ENCODE data around the gene GHRH. TPM values are rescaled to one million over a fixed set of nuclear protein-coding genes. Genes with fewer than 3 reads are reported as not detected.

The GHRH gene
- polyA plus RNA-seq, 5 donors = not detected

- peak; percentile 33 to 46 for DNase-seq
Measured at GRCh38 chr20:37238935-37239451, 22.6 kb downstream of the GHRH start.

GRCh38 chr20:37238426-37238825, 23.2 kb downstream of the GHRH start:
- DNase-seq = no peak

- no peak for DNase-seq
Measured at GRCh38 chr20:37237656-37238055, 24.0 kb downstream of the GHRH start.

- no peak for DNase-seq
Measured at GRCh38 chr20:37236462-37236861, 25.2 kb downstream of the GHRH start.

- DNase-seq = no peak
Measured at GRCh38 chr20:37235065-37235464, 26.5 kb downstream of the GHRH start.

- DNase-seq = no peak
Measured at GRCh38 chr20:37234254-37234581, 27.4 kb downstream of the GHRH start.

GRCh38 chr20:37233548-37234253, 27.9 kb downstream of the GHRH start:
- DNase-seq = no peak

GRCh38 chr20:37231947-37232630, 29.5 kb downstream of the GHRH start:
- no peak for DNase-seq

GRCh38 chr20:37230200-37230599, 31.4 kb downstream of the GHRH start:
- DNase-seq = no peak

- DNase-seq = no peak
Measured at GRCh38 chr20:37229357-37229756, 32.3 kb downstream of the GHRH start.

- DNase-seq = no peak
Measured at GRCh38 chr20:37228656-37229055, 33.0 kb downstream of the GHRH start.

GRCh38 chr20:37228082-37228481, 33.5 kb downstream of the GHRH start:
- DNase-seq = no peak

- DNase-seq = no peak
Measured at GRCh38 chr20:37226889-37227288, 34.7 kb downstream of the GHRH start.

GRCh38 chr20:37225146-37225545, 36.5 kb downstream of the GHRH start:
- DNase-seq = no peak

GRCh38 chr20:37223053-37223452, 38.6 kb downstream of the GHRH start:
- DNase-seq = no peak

- DNase-seq = no peak
Measured at GRCh38 chr20:37222086-37222485, 39.5 kb downstream of the GHRH start.

- no peak for DNase-seq
Measured at GRCh38 chr20:37220731-37221130, 40.9 kb downstream of the GHRH start.

- no peak for DNase-seq
Measured at GRCh38 chr20:37219751-37220668, 41.6 kb downstream of the GHRH start.

- no peak for DNase-seq
Measured at GRCh38 chr20:37218976-37219375, 42.6 kb downstream of the GHRH start.

- no peak for DNase-seq
Measured at GRCh38 chr20:37218441-37218840, 43.2 kb downstream of the GHRH start.

- no peak for DNase-seq
Measured at GRCh38 chr20:37209661-37210314, 51.8 kb downstream of the GHRH start.

- no peak for DNase-seq
Measured at GRCh38 chr20:37209193-37209592, 52.4 kb downstream of the GHRH start.

All from right lung (tissue), 5 donors.